ENCODE results near the gene FIP1L1.

Gene FIP1L1

GRCh38 chr4:53444954-53445353, 67.5 kb downstream of the FIP1L1 start:
- no peak overlapping the region for H3K4me3 ChIP-seq (ENCODE audit: low read depth, low read length)
- no peak for DNase-seq (ENCODE audit: low read depth, low spot score)
- in situ Hi-C loops (cut with HindIII; ENCODE audit: low sequenced_read_pairs): no loop called here
- TF ChIP-seq CTCF (IDR thresholded peaks at IDR 0.05; ENCODE audit: low read depth, low read length): no peak

GRCh38 chr4:53450773-53451172, 73.3 kb downstream of the FIP1L1 start:
- in situ Hi-C loops (cut with HindIII; ENCODE audit: low sequenced_read_pairs): no loop called here
- H3K4me3 ChIP-seq (ENCODE audit: low read depth, low read length): no peak overlapping the region
- no peak for TF ChIP-seq CTCF (IDR thresholded peaks at IDR 0.05; ENCODE audit: low read depth, low read length)
- no peak for DNase-seq (ENCODE audit: low read depth, low spot score)

- in situ Hi-C loops (cut with HindIII; ENCODE audit: low sequenced_read_pairs): no loop called here
- no peak for TF ChIP-seq CTCF (IDR thresholded peaks at IDR 0.05; ENCODE audit: low read depth, low read length)
- no peak for DNase-seq (ENCODE audit: low read depth, low spot score)
- no peak overlapping the region for H3K4me3 ChIP-seq (ENCODE audit: low read depth, low read length)
Measured at GRCh38 chr4:53453385-53453784, 75.9 kb downstream of the FIP1L1 start.

GRCh38 chr4:53455766-53456165, 78.3 kb downstream of the FIP1L1 start:
- in situ Hi-C loops (cut with HindIII; ENCODE audit: low sequenced_read_pairs): no loop called here
- no peak for TF ChIP-seq CTCF (IDR thresholded peaks at IDR 0.05; ENCODE audit: low read depth, low read length)

GRCh38 chr4:53456178-53456577, 78.7 kb downstream of the FIP1L1 start:
- no peak overlapping the region for H3K4me3 ChIP-seq (ENCODE audit: low read depth, low read length)
- TF ChIP-seq CTCF (IDR thresholded peaks at IDR 0.05; ENCODE audit: low read depth, low read length): no peak
- no peak for DNase-seq (ENCODE audit: low read depth, low spot score)
- in situ Hi-C loops (cut with HindIII; ENCODE audit: low sequenced_read_pairs): no loop called here

More at GRCh38 chr4:53455766-53456165, 78.3 kb downstream of the FIP1L1 start:
- no peak overlapping the region for H3K4me3 ChIP-seq (ENCODE audit: low read depth, low read length)
- DNase-seq (ENCODE audit: low read depth, low spot score): no peak

- in situ Hi-C loops (cut with HindIII; ENCODE audit: low sequenced_read_pairs): no loop called here
- H3K4me3 ChIP-seq (ENCODE audit: low read depth, low read length): no peak overlapping the region
- TF ChIP-seq CTCF (IDR thresholded peaks at IDR 0.05; ENCODE audit: low read depth, low read length): no peak
- peak; percentile 53 for DNase-seq (ENCODE audit: low read depth, low spot score)
Measured at GRCh38 chr4:53459548-53459947, 82.1 kb downstream of the FIP1L1 start.

- in situ Hi-C loops (cut with HindIII; ENCODE audit: low sequenced_read_pairs): no loop called here
- DNase-seq (ENCODE audit: low read depth, low spot score): peak; percentile 32
- no peak for TF ChIP-seq CTCF (IDR thresholded peaks at IDR 0.05; ENCODE audit: low read depth, low read length)
- no peak overlapping the region for H3K4me3 ChIP-seq (ENCODE audit: low read depth, low read length)
Measured at GRCh38 chr4:53461244-53461643, 83.8 kb downstream of the FIP1L1 start.

Measured in astrocyte of the spinal cord (primary cell).